CD8-positive, alpha-beta memory T cell (primary cell): ENCODE measurements around the gene SHISAL1. TPM values are rescaled to one million over a fixed set of nuclear protein-coding genes. Genes with fewer than 3 reads are reported as not detected.

Experiments used
- CTCF ChIA-PET: fragments of 350-600 bp; sonication (Branson Sonifier 250); formaldehyde crosslinking; loops from one replicate; lab custom pipeline; 2021; ENCODE audit warnings: antibody characterized with exemption; lab: Charles Lee
- POLR2A ChIA-PET: fragments of 350-600 bp; sonication (Branson Sonifier 250); formaldehyde crosslinking; loops from one replicate; lab custom pipeline; 2021; ENCODE audit warnings: antibody characterized with exemption; lab: Charles Lee
- DNase-seq, 5 donors: peaks; one replicate each; pipeline versions ENCODE4 v3.0.0 to v3.0.0-alpha.2; 2020 to 2022; ENCODE audit warnings: mixed read lengths in 1 of 5
- H3K27ac ChIP-seq: one replicate; pipeline ENCODE4 v1.7.0; 2013; ENCODE audit warnings: low read depth, mild to moderate bottlenecking, low read length, moderate library complexity
- H3K27me3 ChIP-seq: 2 replicates; pipeline ENCODE4 v1.7.0; 2013; ENCODE audit warnings: low read length, mild to moderate bottlenecking; ENCODE audit not compliant: insufficient read depth, poor library complexity, severe bottlenecking
- H3K36me3 ChIP-seq: 2 replicates; pipeline ENCODE4 v1.7.0; 2013; ENCODE audit warnings: mild to moderate bottlenecking, low read length, moderate library complexity; ENCODE audit not compliant: insufficient read depth
- H3K4me1 ChIP-seq: 2 replicates; pipeline ENCODE4 v1.7.0; 2013; ENCODE audit warnings: mild to moderate bottlenecking, low read length, moderate library complexity; ENCODE audit not compliant: insufficient read depth
- H3K4me3 ChIP-seq: 2 replicates; pipeline ENCODE4 v1.7.0; 2013; ENCODE audit warnings: mild to moderate bottlenecking, low read length
- H3K9me3 ChIP-seq: 2 replicates; pipeline ENCODE4 v1.7.0; 2013; ENCODE audit warnings: mild to moderate bottlenecking, low read length
- H3K27ac Mint-ChIP-seq, 8 donors: one replicate each; pipeline ENCODE4 v1.8.0; 2020 to 2021; ENCODE audit warnings: mixed read lengths in 8 of 8, mild to moderate bottlenecking in 6 of 8, inconsistent platforms in 3 of 8, moderate library complexity in 3 of 8
- H3K27me3 Mint-ChIP-seq, 2 donors: one replicate each; pipeline ENCODE4 v1.8.0; 2020 to 2021; ENCODE audit warnings: mixed read lengths in 2 of 2, mild to moderate bottlenecking in 1 of 2, moderate library complexity in 1 of 2
- H3K36me3 Mint-ChIP-seq, 3 donors: one replicate each; pipeline ENCODE4 v1.8.0; 2020 to 2021; ENCODE audit warnings: mixed read lengths in 3 of 3, inconsistent platforms in 1 of 3, mild to moderate bottlenecking in 1 of 3
- H3K4me1 Mint-ChIP-seq, 3 donors: one replicate each; pipeline ENCODE4 v1.8.0; 2020 to 2021; ENCODE audit warnings: mixed read lengths in 3 of 3, inconsistent platforms in 1 of 3, mild to moderate bottlenecking in 1 of 3
- H3K4me3 Mint-ChIP-seq, 7 donors: one replicate each; pipeline ENCODE4 v1.8.0; 2020 to 2021; ENCODE audit warnings: mixed read lengths in 7 of 7, mild to moderate bottlenecking in 6 of 7, moderate library complexity in 4 of 7, inconsistent platforms in 2 of 7
- H3K9me3 Mint-ChIP-seq, 5 donors: one replicate each; pipeline ENCODE4 v1.8.0; 2020 to 2022; ENCODE audit warnings: mixed read lengths in 5 of 5, mild to moderate bottlenecking in 3 of 5, moderate library complexity in 2 of 5, inconsistent platforms in 1 of 5
- polyA plus RNA-seq: library from polyadenylated mRNA; unstranded; fragments of 300-500 nt; fragmentation: Illumina TruSeq; gene quantifications from one replicate; pipeline ENCODE4 v1.2.3, GENCODE V29; 2021
- total RNA-seq, 2 experiments: library from RNA; stranded (reverse); gene quantifications; one replicate each; pipeline ENCODE4 v1.2.3, GENCODE V29; 2021

SHISAL1 gene
- not detected for total RNA-seq
- polyA plus RNA-seq, result not detected

DNA sequence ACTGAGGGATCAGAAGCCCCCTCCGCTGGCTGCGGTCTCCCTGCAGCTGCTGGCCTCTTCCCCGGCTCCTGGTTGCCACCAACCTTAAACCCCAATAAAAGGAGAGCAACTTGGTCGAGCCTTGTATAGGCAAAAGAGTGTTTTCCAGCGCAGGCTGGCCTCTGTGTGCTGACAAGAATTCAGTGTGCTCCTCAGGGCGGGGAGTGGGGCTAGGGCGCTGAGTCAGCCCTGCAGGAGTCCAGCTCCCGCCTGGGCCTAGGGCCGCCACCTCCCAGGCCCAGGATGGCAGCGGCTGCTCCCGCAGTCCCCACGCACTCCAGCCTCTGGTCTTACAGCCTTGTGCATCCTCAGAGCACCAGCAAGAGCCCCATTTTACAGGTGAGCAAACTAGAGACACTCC is at the start of gene SHISAL1:
Gene SHISAL1, minus strand, starts transcription at position 186 of the 400 bp plus-strand sequence. CDS start 12,006 bp downstream, outside the sequence.
- DNase-seq, result no peak
- no peaks in the 10 kb centered on the region for H3K9me3 Mint-ChIP-seq
- no peaks in the 10 kb centered on the region for H3K9me3 ChIP-seq
- no peaks in the 10 kb centered on the region for H3K36me3 ChIP-seq
- peaks cover 0 to 6% of the 10 kb centered on the region in 2 donors for H3K27me3 Mint-ChIP-seq
- H3K27ac ChIP-seq, result no peak within 1 kb of the TSS
- H3K4me1 Mint-ChIP-seq, result peaks cover 10 to 28% (median 11%) of the 10 kb centered on the region in 3 donors
- CTCF ChIA-PET, result no interaction called here
- no peak within 1 kb of the TSS for H3K27ac Mint-ChIP-seq
- POLR2A ChIA-PET, result no interaction called here
- H3K4me1 ChIP-seq, result peaks cover 10% of the 10 kb centered on the region
- H3K4me3 ChIP-seq, result no peak within 1 kb of the TSS
- H3K36me3 Mint-ChIP-seq, result no peaks in the 10 kb centered on the region
- no peak within 1 kb of the TSS for H3K4me3 Mint-ChIP-seq
- no peaks in the 10 kb centered on the region for H3K27me3 ChIP-seq

DNA sequence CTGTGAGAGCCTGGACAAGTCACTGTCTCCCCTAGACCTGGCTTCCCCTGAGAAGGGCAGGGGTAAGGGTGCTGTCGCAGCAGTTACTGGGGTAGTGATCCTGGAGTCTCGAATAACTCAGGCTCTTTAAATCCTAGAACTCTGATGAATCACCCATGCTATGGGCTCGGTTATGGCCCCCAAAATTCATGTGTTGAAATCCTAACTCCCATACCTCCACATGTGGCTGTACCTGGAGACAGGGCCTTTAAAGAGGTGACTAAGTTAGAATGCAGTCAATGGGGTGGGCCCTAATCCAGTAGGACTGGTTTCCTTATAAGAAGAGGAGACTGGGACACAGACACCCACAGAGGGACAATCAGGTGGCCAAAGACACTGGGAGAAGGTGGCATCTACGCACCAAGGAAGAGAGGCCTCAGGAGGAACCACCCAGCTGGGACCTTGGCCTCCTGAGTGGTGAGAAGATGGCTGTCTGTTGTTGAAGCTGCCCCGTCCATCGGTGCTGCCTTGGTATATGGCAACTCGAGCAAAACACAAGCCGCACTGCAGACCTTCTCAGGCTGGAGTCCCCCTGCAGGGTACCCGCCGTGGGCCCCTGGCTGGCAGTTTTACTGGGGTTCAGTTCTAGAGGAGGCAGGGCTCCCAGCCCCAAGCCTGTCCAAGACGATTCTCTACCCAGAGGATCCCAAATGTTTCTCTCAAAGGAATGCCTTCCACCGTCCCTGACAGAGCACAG is 48.8 kb upstream of the SHISAL1 start:
- Histone ChIP-seq H3K4me3 (no peak overlapping the region), H3K36me3 (no peaks in the 10 kb centered on the region), H3K27ac (no peak overlapping the region), H3K27me3 (no peaks in the 10 kb centered on the region), H3K9me3 (no peaks in the 10 kb centered on the region), H3K4me1 (no peaks in the 10 kb centered on the region)
- ChIA-PET CTCF (no interaction called here), POLR2A (no interaction called here)
- Mint-ChIP-seq H3K4me1 (no peaks in the 10 kb centered on the region), H3K9me3 (no peaks in the 10 kb centered on the region), H3K36me3 (no peaks in the 10 kb centered on the region), H3K27me3 (peaks cover 4 to 29% of the 10 kb centered on the region in 2 donors), H3K27ac (no peak overlapping the region), H3K4me3 (no peak overlapping the region)
- peak in 1 of 5 donors; percentile 25 for DNase-seq

DNA sequence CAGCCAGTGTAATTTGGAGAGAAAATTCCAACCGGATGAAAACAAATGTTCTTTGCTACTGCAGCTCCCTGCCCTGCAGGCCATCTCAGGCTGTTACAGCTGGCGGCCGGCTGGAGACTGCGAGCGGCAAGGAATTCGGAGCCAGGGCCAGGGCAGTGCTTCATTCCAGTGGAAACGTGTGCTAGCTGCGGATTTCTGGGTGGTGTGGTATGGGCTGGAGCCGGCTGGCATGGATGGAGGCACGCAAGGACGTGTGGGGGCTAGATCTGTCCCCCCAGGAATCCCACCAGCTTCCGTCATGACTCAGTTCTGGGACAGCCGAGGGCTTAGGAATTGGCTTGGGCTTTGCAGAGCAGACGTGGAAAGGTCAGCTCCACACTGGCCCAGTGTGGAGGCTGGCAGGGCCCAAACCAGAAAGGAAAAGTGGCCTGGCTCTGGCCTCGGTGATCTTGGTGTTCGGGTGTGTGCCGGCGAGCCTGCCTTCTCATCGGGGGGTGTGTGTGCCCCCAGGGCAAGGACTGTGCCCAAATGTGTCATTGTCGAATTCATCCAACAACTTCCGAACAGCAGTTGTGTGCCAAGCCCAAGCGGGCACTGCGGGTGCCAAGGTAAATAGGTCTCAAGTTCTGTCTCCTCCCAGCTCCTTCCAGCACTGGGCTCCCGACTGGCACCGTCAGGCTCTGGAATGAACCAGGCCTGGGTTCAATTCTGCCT is 48.1 kb upstream of the SHISAL1 start:
- Histone ChIP-seq H3K9me3 (no peaks in the 10 kb centered on the region), H3K4me1 (no peaks in the 10 kb centered on the region), H3K4me3 (no peak overlapping the region), H3K27me3 (no peaks in the 10 kb centered on the region), H3K36me3 (no peaks in the 10 kb centered on the region), H3K27ac (no peak overlapping the region)
- CTCF ChIA-PET, result no interaction called here
- Mint-ChIP-seq H3K27me3 (peaks cover 4 to 29% of the 10 kb centered on the region in 2 donors), H3K9me3 (no peaks in the 10 kb centered on the region), H3K36me3 (no peaks in the 10 kb centered on the region), H3K27ac (no peak overlapping the region), H3K4me1 (no peaks in the 10 kb centered on the region), H3K4me3 (no peak overlapping the region)
- DNase-seq, result peak in 1 of 5 donors; percentile 37
- POLR2A ChIA-PET, result no interaction called here

DNA sequence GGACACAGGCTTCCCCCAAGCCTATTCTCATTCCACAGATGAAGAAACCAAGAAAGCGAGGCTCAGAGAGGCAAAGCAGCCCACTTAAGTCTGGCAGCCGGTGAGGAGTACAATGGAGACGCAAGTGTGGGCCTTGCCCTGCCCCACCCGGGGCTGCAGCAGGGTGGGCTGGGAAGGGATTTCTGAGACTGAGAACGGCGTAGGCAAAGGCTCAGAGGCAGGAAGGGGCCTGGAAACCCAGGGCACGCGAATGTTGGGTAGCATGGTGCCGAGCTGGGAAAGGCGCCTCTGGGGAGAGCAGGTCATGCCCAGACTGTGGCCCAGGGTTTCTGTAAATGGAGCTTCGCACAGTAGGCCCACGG is 47.5 kb upstream of the SHISAL1 start:
- Histone ChIP-seq H3K4me1 (no peaks in the 10 kb centered on the region), H3K9me3 (no peaks in the 10 kb centered on the region), H3K27ac (no peak overlapping the region), H3K27me3 (no peaks in the 10 kb centered on the region), H3K36me3 (no peaks in the 10 kb centered on the region), H3K4me3 (no peak overlapping the region)
- ChIA-PET POLR2A (no interaction called here), CTCF (no interaction called here)
- H3K27me3 Mint-ChIP-seq, result peaks cover 7 to 33% of the 10 kb centered on the region in 2 donors
- H3K27ac Mint-ChIP-seq, result no peak overlapping the region
- no peak overlapping the region for H3K4me3 Mint-ChIP-seq
- DNase-seq, result no peak
- no peaks in the 10 kb centered on the region for H3K36me3 Mint-ChIP-seq
- H3K4me1 Mint-ChIP-seq, result no peaks in the 10 kb centered on the region
- no peaks in the 10 kb centered on the region for H3K9me3 Mint-ChIP-seq

DNA sequence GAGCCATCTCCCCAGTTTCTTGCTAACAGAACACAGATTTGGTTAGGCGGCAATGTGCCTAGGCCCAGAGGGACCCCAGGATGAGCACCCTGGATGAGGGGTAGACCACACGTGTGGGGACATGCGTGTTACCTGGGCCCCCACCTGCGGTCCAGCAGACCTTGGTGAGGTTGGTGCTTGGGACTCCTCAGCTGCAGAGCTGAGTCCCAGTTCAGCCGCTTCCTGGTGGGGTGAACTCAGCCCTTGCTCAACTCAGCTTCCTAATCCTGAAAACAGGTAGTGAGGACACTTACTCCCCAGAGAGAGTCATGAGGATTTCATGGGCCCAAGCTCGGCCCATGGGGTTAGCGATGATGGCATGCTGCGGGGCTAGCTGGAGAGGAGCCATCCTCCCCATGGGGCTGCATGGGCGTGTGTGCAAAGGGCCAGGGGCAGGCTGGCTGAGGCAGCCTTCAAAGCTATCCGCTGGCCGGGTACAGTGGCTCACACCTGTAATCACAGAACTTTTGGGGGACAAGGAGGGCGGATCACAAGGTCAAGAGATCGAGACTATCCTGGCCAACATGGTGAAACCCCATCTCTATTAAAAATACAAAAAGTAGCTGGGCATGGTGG is 46.9 kb upstream of the SHISAL1 start:
- no peaks in the 10 kb centered on the region for H3K4me1 Mint-ChIP-seq
- no peaks in the 10 kb centered on the region for H3K9me3 Mint-ChIP-seq
- H3K27ac Mint-ChIP-seq, result no peak overlapping the region
- DNase-seq, result peak in 1 of 5 donors; percentile 9
- ChIA-PET POLR2A (no interaction called here), CTCF (no interaction called here)
- Histone ChIP-seq H3K36me3 (no peaks in the 10 kb centered on the region), H3K9me3 (no peaks in the 10 kb centered on the region), H3K27ac (no peak overlapping the region), H3K27me3 (no peaks in the 10 kb centered on the region), H3K4me1 (no peaks in the 10 kb centered on the region), H3K4me3 (no peak overlapping the region)
- no peak overlapping the region for H3K4me3 Mint-ChIP-seq
- H3K27me3 Mint-ChIP-seq, result peaks cover 7 to 39% of the 10 kb centered on the region in 2 donors
- no peaks in the 10 kb centered on the region for H3K36me3 Mint-ChIP-seq

DNA sequence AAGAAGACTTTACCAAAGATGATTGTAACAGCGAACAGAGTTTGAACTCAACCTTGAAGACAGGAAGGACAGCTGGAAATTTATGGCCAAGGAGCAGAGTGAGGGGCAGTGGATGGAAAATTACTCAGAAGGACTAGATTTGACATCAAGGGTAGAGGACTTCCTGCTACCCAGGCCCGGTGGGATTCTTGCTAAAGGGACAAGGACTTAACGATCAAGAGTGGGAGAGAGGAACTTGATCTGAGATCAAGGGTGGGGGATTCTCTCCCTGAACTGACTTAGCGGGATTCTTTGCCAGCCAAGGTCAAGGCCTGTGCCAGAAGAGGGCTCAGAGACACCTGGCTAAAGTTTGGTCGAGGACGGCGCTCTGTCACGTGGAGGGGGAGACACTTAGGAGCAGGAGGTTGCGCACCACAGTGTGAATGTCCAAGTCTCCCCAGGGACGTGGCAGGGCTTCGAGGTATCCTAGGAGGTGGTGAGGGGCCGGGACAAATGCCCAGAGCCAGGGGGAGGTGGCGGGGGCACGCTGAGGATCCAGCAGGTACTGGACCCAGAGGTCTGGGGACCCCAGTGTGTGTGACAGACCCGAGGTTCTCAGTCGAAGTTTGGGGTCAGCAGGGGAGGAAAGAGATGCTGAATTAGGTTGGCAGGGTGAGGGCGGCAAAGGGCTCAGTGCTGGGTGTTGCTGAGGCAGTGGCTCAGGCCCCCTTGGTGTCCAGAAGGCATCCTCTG is 46.1 kb upstream of the SHISAL1 start:
- Histone ChIP-seq H3K9me3 (no peaks in the 10 kb centered on the region), H3K36me3 (no peaks in the 10 kb centered on the region), H3K27me3 (no peaks in the 10 kb centered on the region), H3K4me1 (no peaks in the 10 kb centered on the region), H3K27ac (no peak overlapping the region), H3K4me3 (no peak overlapping the region)
- Mint-ChIP-seq H3K9me3 (no peaks in the 10 kb centered on the region), H3K27ac (peak overlapping the region in 1 of 8 donors; percentile 17), H3K4me3 (no peak overlapping the region), H3K4me1 (no peaks in the 10 kb centered on the region), H3K27me3 (peaks cover 9 to 46% of the 10 kb centered on the region in 2 donors), H3K36me3 (no peaks in the 10 kb centered on the region)
- POLR2A ChIA-PET, result no interaction called here
- DNase-seq, result peak in 1 of 5 donors; percentile 20
- CTCF ChIA-PET, result no interaction called here

DNA sequence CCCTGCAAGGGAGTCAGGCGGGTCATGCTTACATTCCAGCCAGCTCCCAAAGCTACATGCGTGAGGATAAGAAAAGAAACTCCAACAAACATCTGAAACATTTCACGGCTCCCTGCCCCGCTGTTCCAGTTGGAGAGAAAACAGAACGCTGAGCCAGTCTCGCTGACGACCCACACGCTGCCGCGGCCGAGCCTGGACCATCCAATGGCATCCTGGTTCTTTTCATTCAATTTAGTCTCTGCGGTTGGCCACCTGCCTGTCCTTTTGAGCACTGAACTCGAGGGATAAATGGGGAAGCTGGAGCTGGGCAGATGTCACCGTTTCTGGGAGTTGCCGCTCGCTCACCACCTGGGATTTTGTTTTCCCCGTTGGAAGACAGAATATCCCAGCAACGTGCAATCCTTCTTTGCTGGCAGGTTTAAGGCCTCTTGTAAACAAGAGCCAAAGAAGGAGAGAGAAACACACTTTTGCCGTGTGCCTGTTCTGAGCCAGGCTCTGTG is 45.3 kb upstream of the SHISAL1 start:
- Mint-ChIP-seq H3K36me3 (no peaks in the 10 kb centered on the region), H3K4me1 (no peaks in the 10 kb centered on the region), H3K27ac (peak overlapping the region in 1 of 8 donors; percentile 19), H3K9me3 (no peaks in the 10 kb centered on the region), H3K4me3 (no peak overlapping the region), H3K27me3 (peaks cover 9 to 54% of the 10 kb centered on the region in 2 donors)
- H3K4me3 ChIP-seq, result no peak overlapping the region
- H3K36me3 ChIP-seq, result no peaks in the 10 kb centered on the region
- ChIA-PET CTCF (no interaction called here), POLR2A (no interaction called here)
- no peaks in the 10 kb centered on the region for H3K27me3 ChIP-seq
- no peaks in the 10 kb centered on the region for H3K9me3 ChIP-seq
- DNase-seq, result peak in 1 of 5 donors; percentile 29
- H3K27ac ChIP-seq, result no peak overlapping the region
- H3K4me1 ChIP-seq, result no peaks in the 10 kb centered on the region
